ENCODE data around the gene LMNB1.
"Not testable (repeated sequence)": the region's sequence is repeated elsewhere in the genome, so short reads cannot be mapped to it uniquely, and the experiment has no call there.

Gene LMNB1

DNA sequence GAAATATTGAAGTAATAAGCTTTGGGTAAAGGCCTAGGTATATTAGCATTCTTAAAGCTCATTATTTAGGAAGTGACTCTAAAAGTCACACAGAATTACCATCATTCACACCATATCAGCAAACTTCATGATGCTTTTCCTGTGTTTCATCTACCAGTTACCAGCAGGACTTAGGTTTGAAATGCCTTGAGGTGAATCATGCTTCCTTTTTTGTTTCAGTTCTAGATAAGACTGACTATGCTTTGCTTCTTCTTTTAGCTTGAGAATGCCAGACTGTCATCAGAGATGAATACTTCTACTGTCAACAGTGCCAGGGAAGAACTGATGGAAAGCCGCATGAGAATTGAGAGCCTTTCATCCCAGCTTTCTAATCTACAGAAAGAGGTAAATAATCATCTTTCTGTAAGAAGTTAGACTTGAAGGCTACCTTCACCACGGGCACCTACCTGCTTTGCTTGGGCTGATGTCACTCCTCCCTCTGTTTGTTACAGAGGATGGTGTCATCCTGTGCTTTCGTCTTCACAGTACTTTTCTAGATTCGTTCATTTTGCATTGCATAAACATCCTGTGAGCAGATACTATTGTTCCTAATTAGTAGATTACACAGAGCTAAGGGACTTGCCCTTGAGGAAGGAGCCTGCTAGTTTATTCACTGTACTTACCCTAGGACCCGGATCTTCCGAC, 34.7 kb downstream of the LMNB1 start:
- Histone ChIP-seq H3K9me3 (ENCODE audit: control insufficient read depth, insufficient read depth, low read length) (no peaks in the 10 kb centered on the region), H3K9ac (ENCODE audit: low read depth, low read length) (no peak overlapping the region), H3K4me3 (ENCODE audit: low read depth, low read length) (no peak overlapping the region), H3K36me3 (ENCODE audit: control insufficient read depth, insufficient read depth, low read length) (peaks cover 15% of the 10 kb centered on the region), H3K4me1 (ENCODE audit: control insufficient read depth, insufficient read depth, low read length) (no peaks in the 10 kb centered on the region), H3K27me3 (ENCODE audit: control insufficient read depth, insufficient read depth, low read length) (no peaks in the 10 kb centered on the region)

GRCh38 chr5:126812199-126812570, 35.2 kb downstream of the LMNB1 start:
- Histone ChIP-seq H3K4me1 (ENCODE audit: control insufficient read depth, insufficient read depth, low read length) (no peaks in the 10 kb centered on the region), H3K36me3 (ENCODE audit: control insufficient read depth, insufficient read depth, low read length) (peaks cover 21% of the 10 kb centered on the region), H3K9me3 (ENCODE audit: control insufficient read depth, insufficient read depth, low read length) (no peaks in the 10 kb centered on the region), H3K9ac (ENCODE audit: low read depth, low read length) (no peak overlapping the region), H3K27me3 (ENCODE audit: control insufficient read depth, insufficient read depth, low read length) (no peaks in the 10 kb centered on the region), H3K4me3 (ENCODE audit: low read depth, low read length) (no peak overlapping the region)

- H3K9me3 ChIP-seq (ENCODE audit: control insufficient read depth, insufficient read depth, low read length); H3K4me3 ChIP-seq (ENCODE audit: low read depth, low read length); H3K9ac ChIP-seq (ENCODE audit: low read depth, low read length); H3K27me3 ChIP-seq (ENCODE audit: control insufficient read depth, insufficient read depth, low read length); H3K4me1 ChIP-seq (ENCODE audit: control insufficient read depth, insufficient read depth, low read length): not testable (repeated sequence)
- peaks cover 24% of the 10 kb centered on the region for H3K36me3 ChIP-seq (ENCODE audit: control insufficient read depth, insufficient read depth, low read length)
These were observed 36.9 kb downstream of the LMNB1 start for GRCh38 chr5:126813799-126814198.

GRCh38 chr5:126814721-126815404, 37.9 kb downstream of the LMNB1 start:
- no peaks in the 10 kb centered on the region for H3K27me3 ChIP-seq (ENCODE audit: control insufficient read depth, insufficient read depth, low read length)
- peaks cover 24% of the 10 kb centered on the region for H3K36me3 ChIP-seq (ENCODE audit: control insufficient read depth, insufficient read depth, low read length)
- no peak overlapping the region for H3K9ac ChIP-seq (ENCODE audit: low read depth, low read length)
- no peak overlapping the region for H3K4me3 ChIP-seq (ENCODE audit: low read depth, low read length)
- no peaks in the 10 kb centered on the region for H3K4me1 ChIP-seq (ENCODE audit: control insufficient read depth, insufficient read depth, low read length)
- no peaks in the 10 kb centered on the region for H3K9me3 ChIP-seq (ENCODE audit: control insufficient read depth, insufficient read depth, low read length)

DNA sequence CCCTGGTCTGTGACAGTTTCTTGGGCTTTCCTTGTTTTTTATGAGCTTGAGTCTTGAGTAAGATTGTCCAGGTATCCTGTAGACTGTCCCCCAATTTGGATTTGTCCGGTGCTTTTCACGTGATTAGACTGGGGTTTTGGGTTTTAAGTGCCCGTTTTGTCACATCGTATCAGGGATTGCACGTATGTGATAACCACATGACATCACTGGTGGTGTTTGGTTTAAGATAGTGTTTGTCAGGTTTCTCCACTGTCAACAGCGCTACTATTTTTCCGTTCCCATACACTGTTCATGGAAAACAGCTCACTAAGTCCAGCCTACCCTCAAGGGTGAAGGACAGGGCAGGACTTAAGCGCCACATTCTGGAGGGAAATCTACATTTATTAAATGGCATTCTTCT, 39.7 kb downstream of the LMNB1 start:
- H3K9me3 ChIP-seq (ENCODE audit: control insufficient read depth, insufficient read depth, low read length): no peaks in the 10 kb centered on the region
- no peaks in the 10 kb centered on the region for H3K4me1 ChIP-seq (ENCODE audit: control insufficient read depth, insufficient read depth, low read length)
- H3K36me3 ChIP-seq (ENCODE audit: control insufficient read depth, insufficient read depth, low read length): peaks cover 26% of the 10 kb centered on the region
- H3K9ac ChIP-seq (ENCODE audit: low read depth, low read length): no peak overlapping the region
- H3K27me3 ChIP-seq (ENCODE audit: control insufficient read depth, insufficient read depth, low read length): no peaks in the 10 kb centered on the region
- H3K4me3 ChIP-seq (ENCODE audit: low read depth, low read length): no peak overlapping the region

DNA sequence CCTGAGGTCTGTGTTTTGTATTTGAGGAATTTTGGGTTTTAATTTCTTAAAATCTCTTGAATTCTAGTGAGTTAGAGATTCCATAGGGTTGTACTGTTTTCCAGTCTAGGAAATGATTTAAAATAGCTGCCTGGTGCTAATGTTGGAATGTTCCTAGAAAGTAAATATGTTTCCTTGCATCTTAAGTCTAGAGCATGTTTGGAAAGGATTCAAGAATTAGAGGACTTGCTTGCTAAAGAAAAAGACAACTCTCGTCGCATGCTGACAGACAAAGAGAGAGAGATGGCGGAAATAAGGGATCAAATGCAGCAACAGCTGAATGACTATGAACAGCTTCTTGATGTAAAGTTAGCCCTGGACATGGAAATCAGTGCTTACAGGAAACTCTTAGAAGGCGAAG, 41.8 kb downstream of the LMNB1 start:
- H3K27me3 ChIP-seq (ENCODE audit: control insufficient read depth, insufficient read depth, low read length): no peaks in the 10 kb centered on the region
- H3K4me1 ChIP-seq (ENCODE audit: control insufficient read depth, insufficient read depth, low read length): no peaks in the 10 kb centered on the region
- no peak overlapping the region for H3K9ac ChIP-seq (ENCODE audit: low read depth, low read length)
- no peaks in the 10 kb centered on the region for H3K9me3 ChIP-seq (ENCODE audit: control insufficient read depth, insufficient read depth, low read length)
- no peak overlapping the region for H3K4me3 ChIP-seq (ENCODE audit: low read depth, low read length)
- H3K36me3 ChIP-seq (ENCODE audit: control insufficient read depth, insufficient read depth, low read length): peaks cover 19% of the 10 kb centered on the region

- H3K4me1 ChIP-seq (ENCODE audit: control insufficient read depth, insufficient read depth, low read length): no peaks in the 10 kb centered on the region
These were observed 42.3 kb downstream of the LMNB1 start for GRCh38 chr5:126819253-126819652.

DNA sequence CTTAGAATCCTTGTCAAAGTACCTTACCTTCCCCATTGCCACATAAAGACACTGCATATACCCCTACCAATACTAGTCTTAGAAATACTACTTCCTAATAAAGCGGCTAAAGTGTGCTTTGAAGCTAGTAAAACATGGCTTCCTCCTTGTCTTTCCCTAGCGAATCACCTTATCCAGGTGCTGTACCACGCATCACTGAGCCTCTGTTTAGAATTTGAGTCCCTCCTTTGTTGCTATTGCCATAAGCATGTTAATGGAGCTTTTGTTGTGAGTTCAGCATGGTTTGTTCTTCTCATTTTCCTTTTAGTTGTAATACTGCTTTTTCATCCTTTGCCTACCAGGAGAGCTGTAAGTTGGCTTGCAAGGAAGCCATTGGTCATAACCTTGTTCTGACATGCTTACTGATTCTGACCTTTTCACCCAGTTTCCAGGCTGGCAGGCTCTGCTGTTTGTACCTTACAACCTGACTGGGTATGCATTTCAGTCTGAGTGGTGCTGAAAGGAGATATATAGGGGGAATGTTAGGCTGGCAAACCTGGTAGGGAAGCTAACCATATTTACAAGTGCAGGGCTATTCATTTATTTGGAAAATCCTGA, 49.8 kb downstream of the LMNB1 start:
- Histone ChIP-seq H3K4me3 (ENCODE audit: low read depth, low read length) (no peak overlapping the region), H3K4me1 (ENCODE audit: control insufficient read depth, insufficient read depth, low read length) (peaks cover 13% of the 10 kb centered on the region), H3K9me3 (ENCODE audit: control insufficient read depth, insufficient read depth, low read length) (no peaks in the 10 kb centered on the region), H3K36me3 (ENCODE audit: control insufficient read depth, insufficient read depth, low read length) (peaks cover 27% of the 10 kb centered on the region), H3K27me3 (ENCODE audit: control insufficient read depth, insufficient read depth, low read length) (no peaks in the 10 kb centered on the region), H3K9ac (ENCODE audit: low read depth, low read length) (no peak overlapping the region)

More at GRCh38 chr5:126819253-126819652, 42.3 kb downstream of the LMNB1 start:
- Histone ChIP-seq H3K4me3 (ENCODE audit: low read depth, low read length) (no peak overlapping the region), H3K36me3 (ENCODE audit: control insufficient read depth, insufficient read depth, low read length) (peaks cover 19% of the 10 kb centered on the region), H3K9ac (ENCODE audit: low read depth, low read length) (no peak overlapping the region), H3K27me3 (ENCODE audit: control insufficient read depth, insufficient read depth, low read length) (no peaks in the 10 kb centered on the region), H3K9me3 (ENCODE audit: control insufficient read depth, insufficient read depth, low read length) (no peaks in the 10 kb centered on the region)

- Histone ChIP-seq H3K27me3 (ENCODE audit: control insufficient read depth, insufficient read depth, low read length) (no peaks in the 10 kb centered on the region), H3K36me3 (ENCODE audit: control insufficient read depth, insufficient read depth, low read length) (peaks cover 35% of the 10 kb centered on the region), H3K4me1 (ENCODE audit: control insufficient read depth, insufficient read depth, low read length) (peaks cover 13% of the 10 kb centered on the region), H3K9ac (ENCODE audit: low read depth, low read length) (no peak overlapping the region), H3K4me3 (ENCODE audit: low read depth, low read length) (no peak overlapping the region), H3K9me3 (ENCODE audit: control insufficient read depth, insufficient read depth, low read length) (no peaks in the 10 kb centered on the region)
These were observed 52.2 kb downstream of the LMNB1 start for GRCh38 chr5:126829098-126829497.

DNA sequence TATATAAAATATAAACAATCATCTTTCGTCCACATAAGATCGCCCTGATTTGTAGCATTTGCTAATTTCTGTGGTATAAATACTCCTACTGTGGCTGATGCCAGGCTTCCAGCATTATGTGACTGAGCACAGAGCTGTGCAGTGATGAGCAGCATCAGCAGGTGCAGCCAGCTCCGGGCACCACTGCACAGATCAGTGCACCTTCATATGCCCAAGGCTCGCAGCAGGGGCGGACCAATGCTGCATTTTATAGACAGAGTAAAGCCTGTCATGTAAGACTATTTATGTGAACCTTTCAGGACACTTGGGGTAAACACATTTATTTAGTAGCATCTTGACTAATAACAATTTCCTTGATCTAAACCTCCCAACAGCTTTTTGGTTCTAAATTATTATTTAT, 53.1 kb downstream of the LMNB1 start:
- Histone ChIP-seq H3K9me3 (ENCODE audit: control insufficient read depth, insufficient read depth, low read length) (no peaks in the 10 kb centered on the region), H3K36me3 (ENCODE audit: control insufficient read depth, insufficient read depth, low read length) (peaks cover 37% of the 10 kb centered on the region), H3K4me3 (ENCODE audit: low read depth, low read length) (no peak overlapping the region), H3K27me3 (ENCODE audit: control insufficient read depth, insufficient read depth, low read length) (no peaks in the 10 kb centered on the region), H3K4me1 (ENCODE audit: control insufficient read depth, insufficient read depth, low read length) (peaks cover 13% of the 10 kb centered on the region), H3K9ac (ENCODE audit: low read depth, low read length) (no peak overlapping the region)

- H3K27me3 ChIP-seq (ENCODE audit: control insufficient read depth, insufficient read depth, low read length): no peaks in the 10 kb centered on the region
- H3K4me3 ChIP-seq (ENCODE audit: low read depth, low read length): no peak overlapping the region
- peaks cover 10% of the 10 kb centered on the region for H3K4me1 ChIP-seq (ENCODE audit: control insufficient read depth, insufficient read depth, low read length)
- H3K9ac ChIP-seq (ENCODE audit: low read depth, low read length): no peak overlapping the region
- peaks cover 29% of the 10 kb centered on the region for H3K36me3 ChIP-seq (ENCODE audit: control insufficient read depth, insufficient read depth, low read length)
- H3K9me3 ChIP-seq (ENCODE audit: control insufficient read depth, insufficient read depth, low read length): no peaks in the 10 kb centered on the region
These were observed 54.2 kb downstream of the LMNB1 start for GRCh38 chr5:126831156-126831555.

GRCh38 chr5:126836778-126837177, 59.8 kb downstream of the LMNB1 start:
- H3K27me3 ChIP-seq (ENCODE audit: control insufficient read depth, insufficient read depth, low read length): no peaks in the 10 kb centered on the region
- peaks cover 14% of the 10 kb centered on the region for H3K36me3 ChIP-seq (ENCODE audit: control insufficient read depth, insufficient read depth, low read length)
- no peak overlapping the region for H3K4me3 ChIP-seq (ENCODE audit: low read depth, low read length)
- H3K9me3 ChIP-seq (ENCODE audit: control insufficient read depth, insufficient read depth, low read length): no peaks in the 10 kb centered on the region
- peaks cover 14% of the 10 kb centered on the region for H3K4me1 ChIP-seq (ENCODE audit: control insufficient read depth, insufficient read depth, low read length)
- no peak overlapping the region for H3K9ac ChIP-seq (ENCODE audit: low read depth, low read length)
